Embryonic facial prominence (tissue), 1 donor: ENCODE data around the gene AGFG2.
"Not testable (repeated sequence)": the region's sequence is repeated elsewhere in the genome, so short reads cannot be mapped to it uniquely, and the experiment has no call there.

Experiments
- DNase-seq: peaks from one replicate; pipeline ENCODE4 v3.0.0-alpha.2; 2016; ENCODE audit errors: extremely low spot score

The AGFG2 gene

GRCh38 chr7:100520138-100520537 lies 18.9 kb upstream of the AGFG2 start:
- DNase-seq: no peak

DNA sequence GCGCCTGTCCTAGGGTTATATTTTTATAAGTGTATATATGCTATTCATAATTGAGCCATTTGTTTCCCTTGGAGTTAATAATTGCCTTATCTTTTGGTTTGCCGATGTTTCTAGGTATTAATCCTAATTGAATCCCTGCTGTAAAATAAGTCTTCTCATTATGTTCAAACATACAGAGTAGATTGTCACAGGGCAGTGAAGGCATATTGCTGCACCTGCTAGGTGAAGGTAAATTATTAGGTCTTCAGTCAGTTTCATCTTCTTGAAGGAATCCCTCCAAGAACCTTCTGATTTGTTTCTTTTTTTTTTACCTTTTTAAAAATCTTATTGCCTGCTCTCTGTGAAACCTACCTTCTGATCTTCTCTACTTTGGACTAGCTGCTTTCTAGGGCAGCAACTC lies 17.9 kb upstream of the AGFG2 start:
- DNase-seq: no peak

GRCh38 chr7:100521909-100522593 lies 17.0 kb upstream of the AGFG2 start:
- not testable (repeated sequence) for DNase-seq

- DNase-seq: not testable (repeated sequence)
Observed at GRCh38 chr7:100523192-100523591, 15.8 kb upstream of the AGFG2 start.

DNA sequence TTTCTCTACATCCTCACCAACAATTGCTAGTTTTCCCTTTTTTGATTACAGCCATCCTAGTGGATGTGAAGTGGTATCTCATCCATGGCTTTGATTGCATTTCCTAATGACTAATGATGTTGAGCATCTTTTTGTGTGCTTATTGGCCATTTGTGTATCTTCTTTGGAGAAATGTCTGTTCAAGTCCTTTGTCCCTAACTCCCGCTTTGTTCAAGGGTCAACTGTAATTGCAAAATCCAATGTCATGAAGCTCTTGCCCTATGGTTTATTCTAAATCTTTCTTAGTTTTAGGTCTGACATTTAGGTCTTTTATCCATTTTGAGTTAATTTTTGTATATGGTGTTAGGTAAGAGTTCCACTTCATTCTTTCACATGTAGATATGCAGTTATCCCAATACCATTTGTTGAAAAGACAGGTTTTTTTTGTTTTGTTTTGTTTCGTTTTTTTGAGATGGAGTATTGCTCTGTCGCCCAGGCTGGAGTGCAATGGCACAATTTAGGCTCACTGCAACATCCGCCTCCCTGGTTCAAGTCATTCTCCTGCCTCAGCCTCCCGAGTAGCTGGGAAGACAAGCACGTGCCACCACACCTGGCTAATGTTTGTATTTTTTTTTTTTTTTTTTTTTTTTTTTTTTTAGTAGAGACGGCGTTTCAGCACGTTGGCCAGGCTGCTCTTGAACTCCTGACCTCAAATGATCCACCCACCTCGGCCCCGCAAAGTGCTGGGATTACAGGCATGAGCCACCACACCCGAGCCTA lies 10.7 kb upstream of the AGFG2 start:
- DNase-seq: not testable (repeated sequence)

- DNase-seq: no peak
Observed at GRCh38 chr7:100532165-100533022, 6.6 kb upstream of the AGFG2 start.

DNA sequence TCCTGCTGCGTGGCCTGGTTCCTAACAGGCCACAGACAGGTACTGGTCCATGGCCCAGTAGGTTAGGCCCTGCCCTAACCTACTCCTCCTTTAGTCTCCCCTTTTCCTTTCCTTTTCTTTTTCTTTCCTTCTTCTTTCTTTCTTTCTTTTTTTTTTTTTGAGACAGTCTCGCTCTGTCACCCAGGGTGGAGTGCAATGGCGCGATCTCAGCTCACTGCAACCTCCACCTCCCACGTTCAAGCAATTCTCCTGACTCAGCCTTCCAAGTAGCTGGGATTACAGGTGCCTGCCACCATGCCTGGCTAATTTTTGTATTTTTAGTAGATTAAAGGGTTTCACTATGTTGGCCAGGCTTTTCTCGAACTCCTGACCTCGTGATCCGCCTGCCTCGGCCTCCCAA lies 3.0 kb upstream of the AGFG2 start:
- DNase-seq: not testable (repeated sequence)

- not testable (repeated sequence) for DNase-seq
Observed at GRCh38 chr7:100536695-100537094, 2.3 kb upstream of the AGFG2 start.

- no peak for DNase-seq
Observed at GRCh38 chr7:100538348-100538653, 702 bp upstream of the AGFG2 start.

- no peak for DNase-seq
Observed at GRCh38 chr7:100539436-100540006, 518 bp downstream of the AGFG2 start.

DNA sequence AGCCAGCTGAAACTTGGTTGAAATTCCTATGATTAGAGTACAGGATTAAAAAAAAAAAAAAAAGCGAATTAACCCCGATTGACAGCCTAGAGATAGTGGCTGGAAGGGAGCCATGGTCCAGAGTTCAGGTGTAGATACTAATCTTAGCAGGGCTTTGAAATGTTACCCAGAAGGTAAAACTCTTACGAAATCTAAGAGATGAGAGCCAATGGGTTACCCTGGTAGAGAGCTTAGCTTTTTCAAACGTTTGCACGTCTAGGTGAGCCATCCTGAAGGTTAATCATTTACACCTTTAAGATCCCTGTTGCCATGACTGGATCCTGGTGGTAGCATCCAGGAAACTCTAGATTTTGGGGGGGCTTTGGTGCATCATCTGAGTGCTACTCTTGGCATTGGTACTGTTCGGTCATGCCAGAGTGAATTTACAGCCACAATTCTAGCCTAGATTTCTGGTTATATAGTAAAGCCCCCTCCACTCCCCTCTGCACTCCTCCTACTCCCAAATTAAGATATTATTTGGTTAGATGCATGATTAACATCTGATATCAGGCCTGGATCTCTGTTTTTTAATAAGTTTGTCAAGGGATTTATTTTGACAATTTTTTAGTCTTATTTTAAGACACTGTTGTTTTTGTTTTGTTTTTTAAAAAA lies 1.2 kb downstream of the AGFG2 start:
- no peak for DNase-seq

DNA sequence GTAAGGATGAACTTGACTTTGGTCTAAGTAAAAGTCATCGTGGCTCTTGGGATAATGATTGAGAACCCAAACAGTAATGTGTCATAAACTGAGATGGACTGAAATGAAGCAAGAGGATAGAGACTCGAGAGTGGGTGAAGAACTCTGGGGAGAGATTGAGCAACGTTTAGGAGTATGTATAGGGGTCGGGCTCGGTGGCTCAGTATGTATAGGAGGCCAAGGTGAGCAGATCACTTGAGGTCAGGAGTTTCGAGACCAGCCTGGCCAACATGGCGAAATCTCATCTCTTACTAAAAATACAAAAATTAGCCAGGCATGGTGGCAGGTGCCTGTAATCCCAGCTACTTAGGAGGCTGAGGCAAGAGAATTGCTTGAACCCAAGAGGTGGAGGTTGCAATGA lies 2.3 kb downstream of the AGFG2 start:
- DNase-seq: not testable (repeated sequence)

DNA sequence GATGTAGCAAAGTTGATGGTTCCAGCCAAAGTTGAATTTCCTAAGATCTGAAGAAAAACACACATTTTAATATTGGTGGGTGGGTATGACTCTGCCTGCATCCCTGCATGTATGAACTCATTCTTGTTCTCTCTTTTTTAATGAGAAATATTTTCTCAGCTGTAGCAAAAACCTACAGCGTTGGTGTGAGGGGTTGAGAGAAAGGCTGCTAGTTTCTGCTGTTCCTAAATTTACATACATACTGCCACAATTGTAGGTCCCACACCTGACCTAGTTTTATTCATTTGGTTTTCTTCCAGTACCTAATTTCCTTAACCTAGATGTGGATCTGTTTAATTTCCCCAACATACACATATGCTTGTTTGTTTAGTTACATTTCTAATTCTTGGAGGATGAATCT lies 4.6 kb downstream of the AGFG2 start:
- no peak for DNase-seq

DNA sequence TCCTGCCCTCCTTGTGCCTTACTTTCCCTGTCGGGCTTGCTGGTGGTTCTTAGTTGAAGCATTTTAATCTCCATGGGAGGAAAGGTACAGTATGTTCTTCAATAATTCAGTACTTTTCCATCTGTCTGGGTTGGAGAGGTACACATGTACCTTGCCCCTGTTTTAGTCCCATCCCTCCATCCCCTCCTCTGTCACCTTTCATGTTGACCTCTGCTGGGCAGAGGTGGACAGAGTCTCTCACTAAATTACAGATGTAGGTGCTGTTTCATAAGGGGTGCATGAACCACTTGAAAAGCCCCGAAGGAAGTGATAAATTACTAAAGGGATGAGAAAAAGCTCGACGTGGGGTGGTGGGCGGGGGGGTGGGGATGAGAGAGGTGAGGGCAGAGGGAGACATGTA lies 5.4 kb downstream of the AGFG2 start:
- DNase-seq: no peak

DNA sequence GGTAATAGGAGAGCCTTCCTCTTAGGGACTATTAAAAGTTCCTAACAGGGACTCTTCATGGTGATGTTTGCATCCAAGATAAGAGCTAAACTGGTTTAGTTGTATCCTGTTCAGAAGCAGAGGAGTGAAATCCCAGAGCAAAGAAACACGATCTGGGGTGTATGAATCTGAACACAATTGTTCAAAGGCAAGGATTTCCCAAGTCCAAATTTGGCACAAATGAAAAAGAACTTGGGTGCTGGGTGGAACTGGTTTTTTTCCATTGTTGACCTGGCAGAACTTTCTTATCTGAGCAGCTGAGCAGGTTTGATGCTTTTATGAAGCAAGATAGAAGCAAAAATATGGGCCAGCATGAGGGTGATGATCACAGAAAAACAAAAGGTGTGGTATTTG lies 6.0 kb downstream of the AGFG2 start:
- no peak for DNase-seq

GRCh38 chr7:100545360-100546128 lies 6.5 kb downstream of the AGFG2 start:
- no peak for DNase-seq

DNA sequence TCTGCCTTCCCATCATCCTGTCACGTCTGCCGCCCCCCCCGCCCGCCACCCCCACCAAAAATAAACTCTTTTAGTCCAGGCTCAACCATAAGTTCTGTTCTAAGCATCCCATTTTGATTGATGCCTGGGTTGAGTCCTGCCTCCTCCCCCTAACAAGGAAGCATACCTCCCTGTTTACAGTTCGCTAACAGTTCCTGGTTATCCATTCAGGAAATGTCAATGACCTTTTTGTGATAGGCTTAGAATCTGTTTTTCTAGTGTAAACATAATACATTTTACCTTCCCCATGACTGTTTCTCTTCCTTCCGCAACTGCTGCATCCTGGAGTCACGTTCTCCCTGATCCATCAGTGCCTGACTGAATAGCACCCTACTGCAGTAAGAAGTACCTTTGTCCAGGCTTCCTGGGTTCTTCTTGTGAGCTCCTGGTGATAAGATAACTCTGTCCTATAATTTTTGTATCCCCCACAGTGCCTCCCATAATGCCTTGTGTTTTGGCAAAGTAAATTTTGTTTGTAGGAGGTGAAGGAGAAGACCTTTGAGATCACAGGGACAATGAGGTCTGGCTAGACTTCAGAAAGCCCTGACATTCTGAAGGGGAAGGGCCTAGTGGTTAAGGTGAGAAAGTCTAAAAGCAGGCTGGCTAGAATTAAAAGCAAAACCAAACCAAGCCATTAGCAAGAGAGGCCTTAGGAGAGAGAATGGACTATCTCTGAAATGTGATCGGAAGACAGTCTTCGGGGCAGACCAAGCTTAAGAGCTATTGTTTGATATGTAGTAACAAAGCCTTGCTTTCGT lies 7.3 kb downstream of the AGFG2 start:
- no peak for DNase-seq

DNA sequence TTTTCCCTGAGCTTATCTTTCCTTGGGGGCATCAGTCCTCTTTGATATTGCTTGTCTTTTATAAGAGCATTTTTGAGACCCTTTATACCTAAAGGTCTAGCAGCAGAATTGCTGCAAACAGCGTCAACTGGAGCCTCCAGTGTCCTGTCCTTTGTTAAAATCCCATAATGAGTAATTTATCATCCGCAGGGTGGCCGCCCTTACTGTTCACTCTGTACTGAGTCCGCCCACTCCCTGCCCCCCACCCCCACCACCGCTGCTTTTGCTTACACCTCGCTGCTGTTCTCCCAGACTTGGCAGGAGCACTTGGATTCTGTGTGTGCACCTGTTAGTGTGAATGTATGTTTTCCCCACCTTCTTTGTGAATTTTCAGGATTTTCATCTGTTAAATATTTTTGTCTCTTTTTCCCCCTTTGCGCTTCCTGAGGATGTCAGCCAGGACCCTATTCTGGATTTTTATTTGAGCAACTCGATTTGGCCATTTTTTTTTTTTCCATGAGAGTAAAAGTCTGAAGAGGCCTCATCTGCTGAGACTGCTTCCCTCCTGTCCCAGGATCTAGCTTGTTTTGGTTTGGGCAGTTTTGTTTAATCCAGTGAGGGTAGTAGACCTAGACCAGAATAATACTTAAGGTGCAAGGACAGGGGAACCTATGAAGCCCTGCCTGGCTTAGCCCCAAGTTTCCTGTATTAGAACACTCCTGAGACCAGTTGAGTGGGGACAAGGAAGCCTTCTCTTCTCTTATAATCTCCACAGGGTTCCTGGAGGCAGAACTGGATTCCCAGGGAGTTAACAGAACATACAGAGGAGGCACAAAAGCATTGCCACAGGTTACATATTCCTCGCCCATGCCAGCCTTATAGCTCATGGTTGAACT lies 8.2 kb downstream of the AGFG2 start:
- no peak for DNase-seq

- no peak for DNase-seq
Observed at GRCh38 chr7:100547872-100548271, 8.9 kb downstream of the AGFG2 start.
